Choroid plexus epithelial cell (primary cell): ENCODE data around the gene INTS3.
A peak's percentile ranks its signal among the peaks of the same experiment; 100 is the strongest.

Experiments
- DNase-seq: peaks from one replicate; pipeline ENCODE4 v3.0.0-alpha.2; 2010; ENCODE audit warnings: low read depth
- H3K4me3 ChIP-seq: 2 replicates; pipeline ENCODE4 v1.5.1; 2011; ENCODE audit warnings: low read depth, mild to moderate bottlenecking, control low read depth, low read length, moderate library complexity
- TF ChIP-seq, protein P1 (sequence below): conservative IDR thresholded peaks from 2 replicates; pipeline ENCODE4 v1.5.1; 2011; ENCODE audit warnings: low read depth, mild to moderate bottlenecking, control low read depth, inconsistent platforms, low read length, moderate library complexity

INTS3 gene

GRCh38 chr1:153771261-153771660 is 43.4 kb downstream of the INTS3 start:
- TF ChIP-seq, protein P1, sequence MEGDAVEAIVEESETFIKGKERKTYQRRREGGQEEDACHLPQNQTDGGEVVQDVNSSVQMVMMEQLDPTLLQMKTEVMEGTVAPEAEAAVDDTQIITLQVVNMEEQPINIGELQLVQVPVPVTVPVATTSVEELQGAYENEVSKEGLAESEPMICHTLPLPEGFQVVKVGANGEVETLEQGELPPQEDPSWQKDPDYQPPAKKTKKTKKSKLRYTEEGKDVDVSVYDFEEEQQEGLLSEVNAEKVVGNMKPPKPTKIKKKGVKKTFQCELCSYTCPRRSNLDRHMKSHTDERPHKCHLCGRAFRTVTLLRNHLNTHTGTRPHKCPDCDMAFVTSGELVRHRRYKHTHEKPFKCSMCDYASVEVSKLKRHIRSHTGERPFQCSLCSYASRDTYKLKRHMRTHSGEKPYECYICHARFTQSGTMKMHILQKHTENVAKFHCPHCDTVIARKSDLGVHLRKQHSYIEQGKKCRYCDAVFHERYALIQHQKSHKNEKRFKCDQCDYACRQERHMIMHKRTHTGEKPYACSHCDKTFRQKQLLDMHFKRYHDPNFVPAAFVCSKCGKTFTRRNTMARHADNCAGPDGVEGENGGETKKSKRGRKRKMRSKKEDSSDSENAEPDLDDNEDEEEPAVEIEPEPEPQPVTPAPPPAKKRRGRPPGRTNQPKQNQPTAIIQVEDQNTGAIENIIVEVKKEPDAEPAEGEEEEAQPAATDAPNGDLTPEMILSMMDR = no peak
- no peak for DNase-seq
- no peak overlapping the region for H3K4me3 ChIP-seq

DNA sequence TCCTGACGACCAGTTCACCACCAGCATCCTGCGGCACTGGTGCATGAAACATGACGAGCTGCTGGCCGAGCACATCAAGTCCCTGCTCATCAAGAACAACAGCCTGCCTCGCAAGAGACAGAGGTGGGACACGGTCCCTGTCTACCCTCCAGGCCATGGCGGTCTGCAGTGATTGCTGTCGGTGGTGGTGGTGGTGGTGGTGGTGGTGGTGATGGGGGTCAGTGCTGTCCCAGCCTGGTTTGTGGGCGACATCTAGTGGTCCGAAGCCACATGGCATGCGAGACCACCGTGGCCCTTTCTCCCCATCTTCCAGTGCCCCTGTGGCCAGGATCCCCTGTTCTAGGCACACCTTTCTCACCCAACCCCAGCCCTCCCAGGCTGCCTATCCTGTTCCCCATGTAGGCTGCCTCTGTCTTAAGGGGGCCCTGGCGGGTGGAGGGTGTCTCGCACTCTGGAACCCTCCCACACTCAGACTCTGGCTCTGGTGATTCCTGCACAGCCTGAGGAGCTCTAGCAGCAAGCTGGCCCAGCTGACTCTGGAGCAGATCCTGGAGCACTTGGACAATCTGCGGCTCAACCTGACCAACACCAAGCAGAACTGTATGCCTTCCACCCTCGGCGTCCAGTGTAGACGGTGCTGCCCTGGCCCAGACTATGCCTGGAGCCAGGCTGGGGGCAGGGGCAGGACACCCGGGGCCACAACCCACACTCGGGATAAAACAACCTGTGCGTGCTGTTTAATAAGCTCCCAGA is 44.2 kb downstream of the INTS3 start:
- DNase-seq = no peak
- H3K4me3 ChIP-seq = no peak overlapping the region
- TF ChIP-seq, protein P1 = peak; percentile 63

- no peak for DNase-seq
- no peak overlapping the region for H3K4me3 ChIP-seq
- TF ChIP-seq, protein P1 = no peak
Observed at GRCh38 chr1:153773096-153773921, 45.5 kb downstream of the INTS3 start.

- TF ChIP-seq, protein P1 = no peak
- H3K4me3 ChIP-seq = no peak overlapping the region
- DNase-seq = no peak
Observed at GRCh38 chr1:153774026-153774595, 46.3 kb downstream of the INTS3 start.

GRCh38 chr1:153774780-153775457 is 47.1 kb downstream of the INTS3 start, which contains the start of gene SLC27A3:
Gene SLC27A3, plus strand, starts transcription at chr1:153775407. Its CDS starts 91 bp downstream, at chr1:153775498.
- H3K4me3 ChIP-seq = peak within 1 kb of the TSS; percentile 61
- DNase-seq = peak; percentile 37
- TF ChIP-seq, protein P1 = no peak

DNA sequence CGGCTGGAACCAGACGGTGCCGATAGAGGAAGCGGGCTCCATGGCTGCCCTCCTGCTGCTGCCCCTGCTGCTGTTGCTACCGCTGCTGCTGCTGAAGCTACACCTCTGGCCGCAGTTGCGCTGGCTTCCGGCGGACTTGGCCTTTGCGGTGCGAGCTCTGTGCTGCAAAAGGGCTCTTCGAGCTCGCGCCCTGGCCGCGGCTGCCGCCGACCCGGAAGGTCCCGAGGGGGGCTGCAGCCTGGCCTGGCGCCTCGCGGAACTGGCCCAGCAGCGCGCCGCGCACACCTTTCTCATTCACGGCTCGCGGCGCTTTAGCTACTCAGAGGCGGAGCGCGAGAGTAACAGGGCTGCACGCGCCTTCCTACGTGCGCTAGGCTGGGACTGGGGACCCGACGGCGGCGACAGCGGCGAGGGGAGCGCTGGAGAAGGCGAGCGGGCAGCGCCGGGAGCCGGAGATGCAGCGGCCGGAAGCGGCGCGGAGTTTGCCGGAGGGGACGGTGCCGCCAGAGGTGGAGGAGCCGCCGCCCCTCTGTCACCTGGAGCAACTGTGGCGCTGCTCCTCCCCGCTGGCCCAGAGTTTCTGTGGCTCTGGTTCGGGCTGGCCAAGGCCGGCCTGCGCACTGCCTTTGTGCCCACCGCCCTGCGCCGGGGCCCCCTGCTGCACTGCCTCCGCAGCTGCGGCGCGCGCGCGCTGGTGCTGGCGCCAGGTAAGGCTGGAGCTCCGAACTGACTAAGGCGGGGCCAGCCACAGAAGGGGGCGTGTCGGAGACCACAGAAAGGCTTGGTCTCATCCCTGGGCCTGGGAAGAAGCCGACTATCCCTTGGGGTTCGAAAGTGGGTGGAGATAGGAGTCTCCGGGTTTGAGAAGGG is 47.8 kb downstream of the INTS3 start:
- DNase-seq = peak; percentile 63
- H3K4me3 ChIP-seq = peak overlapping the region; percentile 61
- TF ChIP-seq, protein P1 = no peak
